HCT116 (cell line): ENCODE measurements around the gene OR6B1. TPM values are rescaled to one million over a fixed set of nuclear protein-coding genes. Genes with fewer than 3 reads are reported as not detected.
A peak's percentile ranks its signal among the peaks of the same experiment; 100 is the strongest.

Source experiments
- ATAC-seq: fragments of 200-7000 bp; cut with Tn5 transposase; 2 replicates; pipeline ENCODE4 v1.9.1; 2020; ENCODE audit warnings: mild to moderate bottlenecking, moderate library complexity
- BruUV-seq: library from RNA; stranded (reverse); fragments of 400-500 nt; replicated peaks from 2 replicates; lab custom pipeline; 2021; lab: Mats Ljungman, UMichigan
- CTCF ChIA-PET: fragments of 300-600 bp; sonication (Branson Sonifier 250); formaldehyde crosslinking; loops from one replicate; lab custom pipeline; 2021; ENCODE audit warnings: antibody characterized with exemption; lab: Charles Lee
- POLR2A ChIA-PET: fragments of 300-600, 350-600 bp; sonication (Branson Sonifier 250); formaldehyde crosslinking; loops from one replicate; lab custom pipeline; 2021; ENCODE audit warnings: antibody characterized with exemption; lab: Charles Lee
- RAD21 ChIA-PET, 2 experiments: fragments of 300-600 bp; sonication (Branson Sonifier 250); formaldehyde crosslinking; loops; one replicate each; lab custom pipeline; 2023; ENCODE audit warnings: low total read pairs in 2 of 2; ENCODE audit not compliant: uncharacterized antibody in 2 of 2, unreplicated experiment in 2 of 2, low non-redundant PET in 1 of 2; lab: Charles Lee
- DNase-seq: peaks from one replicate; pipeline ENCODE4 v3.0.0-alpha.2; 2010; ENCODE audit warnings: low read depth, low spot score
- H2AFZ ChIP-seq: fragments of 200-600 bp; shearing (Covaris generic), sonication (generic); 2 replicates; pipeline ENCODE4 v1.6.1; 2017; ENCODE audit warnings: low read depth, mixed run types, mixed read lengths, antibody characterized with exemption, low read length; ENCODE audit not compliant: poor library complexity, severe bottlenecking
- H3K27ac ChIP-seq: 2 replicates; pipeline ENCODE4 v1.5.1; 2012; ENCODE audit warnings: low read depth, low read length
- H3K27me3 ChIP-seq: fragments of 200-600 bp; sonication (generic); 2 replicates; pipeline ENCODE4 v1.6.1; 2016; ENCODE audit warnings: mixed run types, low read length, mixed read lengths; ENCODE audit not compliant: insufficient read depth
- H3K36me3 ChIP-seq, 2 experiments: fragments of 200-500 bp in 1 of 2; fragments of 200-600 bp in 1 of 2; sonication (Bioruptor generic) in 1 of 2; sonication (generic) in 1 of 2; 2 replicates each; pipeline versions ENCODE4 v1.5.1 to v1.6.1; 2014 to 2016; ENCODE audit warnings: low read length in 2 of 2, inconsistent platforms in 1 of 2, mixed read lengths in 1 of 2, mixed run types in 1 of 2; ENCODE audit not compliant: insufficient read depth in 2 of 2, control insufficient read depth in 1 of 2
- H3K4me1 ChIP-seq, 2 experiments: fragments of 200-600 bp in 1 of 2; sonication (generic) in 1 of 2; 2 replicates each; pipeline versions ENCODE4 v1.5.1 to v1.6.1; 2012 to 2017; ENCODE audit warnings: low read length in 2 of 2, inconsistent platforms in 1 of 2, mild to moderate bottlenecking in 1 of 2, mixed read lengths in 1 of 2, mixed run types in 1 of 2, moderate library complexity in 1 of 2; ENCODE audit not compliant: insufficient read depth in 2 of 2, control insufficient read depth in 1 of 2
- H3K4me2 ChIP-seq: fragments of 200-600 bp; sonication (generic); 2 replicates; pipeline ENCODE4 v1.6.1; 2017; ENCODE audit warnings: mixed run types, low read length, mixed read lengths
- H3K4me3 ChIP-seq, 2 experiments: fragments of 200-600 bp in 1 of 2; sonication (generic) in 1 of 2; replicated peaks in 1 of 2; 2 replicates each; pipeline ENCODE4 v1.5.1; 2011 to 2016; ENCODE audit warnings: low read length in 2 of 2, control low read depth in 1 of 2, low read depth in 1 of 2, mild to moderate bottlenecking in 1 of 2, mixed read lengths in 1 of 2, mixed run types in 1 of 2
- H3K79me2 ChIP-seq: fragments of 200-600 bp; sonication (generic); 2 replicates; pipeline ENCODE4 v1.6.1; 2017; ENCODE audit warnings: mild to moderate bottlenecking, mixed run types, low read length, moderate library complexity, mixed read lengths; ENCODE audit not compliant: insufficient read depth
- H3K9ac ChIP-seq: fragments of 200-600 bp; sonication (generic); 2 replicates; pipeline ENCODE4 v1.6.1; 2016; ENCODE audit warnings: low read length, mixed read lengths
- H3K9me2 ChIP-seq: fragments of 200-600 bp; sonication (generic), shearing (Covaris generic); 2 replicates; pipeline ENCODE4 v1.6.1; 2017; ENCODE audit warnings: mixed run types, mild to moderate bottlenecking, moderate library complexity; ENCODE audit not compliant: insufficient read depth
- H3K9me3 ChIP-seq, 2 experiments: fragments of 200-500 bp in 1 of 2; fragments of 200-600 bp in 1 of 2; sonication (Bioruptor generic) in 1 of 2; sonication (generic) in 1 of 2; 2 replicates each; pipeline ENCODE4 v1.6.1; 2014 to 2017; ENCODE audit warnings: low read length in 2 of 2, mixed read lengths in 2 of 2, inconsistent platforms in 1 of 2, low read depth in 1 of 2, mild to moderate bottlenecking in 1 of 2, mixed run types in 1 of 2, moderate library complexity in 1 of 2; ENCODE audit not compliant: control insufficient read depth in 1 of 2, insufficient read depth in 1 of 2
- H4K20me1 ChIP-seq: fragments of 200-600 bp; sonication (generic), shearing (Covaris generic); 2 replicates; pipeline ENCODE4 v1.6.1; 2017; ENCODE audit warnings: mixed run types, mild to moderate bottlenecking, moderate library complexity; ENCODE audit not compliant: insufficient read depth
- EGR1 ChIP-seq: IDR thresholded peaks from 2 replicates; pipeline ENCODE4 v1.6.1; 2012; ENCODE audit warnings: low read depth
- EZH2 ChIP-seq: fragments of 200-600 bp; sonication (generic); IDR thresholded peaks from 2 replicates; pipeline ENCODE4 v1.6.1; 2017; ENCODE audit warnings: antibody characterized with exemption, mixed run types
- SIN3A ChIP-seq: IDR thresholded peaks from 2 replicates; pipeline ENCODE4 v1.6.1; 2012; ENCODE audit warnings: low read depth
- SP1 ChIP-seq: IDR thresholded peaks from 2 replicates; pipeline ENCODE4 v1.6.1; 2012; ENCODE audit warnings: low read depth
- TCF7L2 ChIP-seq: IDR thresholded peaks from 2 replicates; pipeline ENCODE4 v1.7.0; 2011; ENCODE audit warnings: borderline replicate concordance, inconsistent platforms; ENCODE audit not compliant: insufficient read depth, insufficient read length; ENCODE audit errors: extremely low read depth
- YY1 ChIP-seq: IDR thresholded peaks from 2 replicates; pipeline ENCODE4 v1.6.1; 2011; ENCODE audit warnings: low read length, low read depth, moderate library complexity, mild to moderate bottlenecking; ENCODE audit not compliant: insufficient replicate concordance; ENCODE audit errors: extremely low read depth
- intact Hi-C: fragments of 100-400 bp; cut with micrococcal nuclease; formaldehyde crosslinking; loops from 2 replicates; pipeline ENCODE4 v1.10.0; 2022
- total RNA-seq: library from RNA; stranded (reverse); gene quantifications from one replicate; pipeline ENCODE4 v1.2.1, GENCODE V29; 2021; ENCODE audit not compliant: unreplicated experiment
- TF ChIP-seq, protein P1 (sequence below), 3 experiments: fragments of 200-600 bp in 1 of 3; sonication (generic) in 1 of 3; IDR thresholded peaks in 2 of 3; conservative IDR thresholded peaks in 1 of 3; 2 replicates each; pipeline ENCODE4 v1.5.1; 2012 to 2017; ENCODE audit warnings: low read depth in 2 of 3, low read length in 2 of 3, antibody characterized with exemption in 1 of 3, borderline replicate concordance in 1 of 3, control low read depth in 1 of 3, mild to moderate bottlenecking in 1 of 3, mixed read lengths in 1 of 3, mixed run types in 1 of 3, moderate library complexity in 1 of 3; ENCODE audit not compliant: insufficient read depth in 1 of 3
- TF ChIP-seq, protein P2 (sequence below): IDR thresholded peaks from 2 replicates; pipeline ENCODE4 v1.6.1; 2012
- TF ChIP-seq, protein P3 (sequence below): IDR thresholded peaks from 2 replicates; pipeline ENCODE4 v1.6.1; 2012

OR6B1 gene
- total RNA-seq, 1 experiment from 2014 or later: not detected

DNA sequence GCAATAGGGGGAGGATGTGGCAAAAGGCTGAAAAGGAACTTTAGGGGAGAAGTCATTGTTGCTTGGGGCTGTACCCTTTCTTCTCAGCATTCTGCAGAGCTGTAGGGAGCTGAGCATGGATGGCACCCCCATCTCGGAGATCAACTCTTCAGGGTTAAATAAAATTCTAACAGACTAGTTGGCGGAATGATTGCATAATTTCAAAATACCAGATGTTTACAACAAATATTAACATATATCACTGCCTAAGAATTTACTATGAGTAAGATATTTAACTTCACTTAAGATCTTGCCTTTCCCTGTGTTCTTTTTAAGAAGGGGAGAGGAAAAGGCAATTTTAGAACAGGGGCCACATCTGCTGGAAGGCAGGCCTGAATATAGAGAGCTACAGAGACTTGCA is 46.0 kb upstream of the OR6B1 start:
- H3K36me3 ChIP-seq: no peaks in the 10 kb centered on the region

DNA sequence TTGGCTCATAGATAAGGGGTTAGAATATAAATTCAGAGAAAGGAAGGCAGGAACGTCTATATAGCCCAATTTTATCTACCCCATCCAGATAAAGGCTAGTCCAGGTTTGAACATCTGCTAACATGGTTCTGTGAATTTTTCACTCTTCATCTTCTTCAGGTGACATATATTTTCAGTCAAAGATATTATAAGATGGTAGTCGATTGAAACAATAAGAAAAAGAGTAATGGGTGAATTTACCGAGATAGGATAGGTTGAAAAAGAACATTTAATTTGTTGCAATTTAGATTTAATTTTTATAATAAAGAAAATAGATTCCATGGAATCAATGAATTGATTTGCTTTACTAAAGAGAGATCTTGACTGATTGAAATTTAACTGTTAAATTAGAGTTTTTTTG is 45.6 kb upstream of the OR6B1 start, which contains the start of gene OR2F1:
OR2F1 (plus strand) TSS at position 301 of the 400 bp plus-strand sequence. CDS start 5,127 bp downstream, outside the sequence.
- no peaks in the 10 kb centered on the region for H3K4me1 ChIP-seq
- TF ChIP-seq SIN3A (no peak), SP1 (no peak), EZH2 (no peak), YY1 (no peak), EGR1 (no peak)
- TF ChIP-seq, protein P1, sequence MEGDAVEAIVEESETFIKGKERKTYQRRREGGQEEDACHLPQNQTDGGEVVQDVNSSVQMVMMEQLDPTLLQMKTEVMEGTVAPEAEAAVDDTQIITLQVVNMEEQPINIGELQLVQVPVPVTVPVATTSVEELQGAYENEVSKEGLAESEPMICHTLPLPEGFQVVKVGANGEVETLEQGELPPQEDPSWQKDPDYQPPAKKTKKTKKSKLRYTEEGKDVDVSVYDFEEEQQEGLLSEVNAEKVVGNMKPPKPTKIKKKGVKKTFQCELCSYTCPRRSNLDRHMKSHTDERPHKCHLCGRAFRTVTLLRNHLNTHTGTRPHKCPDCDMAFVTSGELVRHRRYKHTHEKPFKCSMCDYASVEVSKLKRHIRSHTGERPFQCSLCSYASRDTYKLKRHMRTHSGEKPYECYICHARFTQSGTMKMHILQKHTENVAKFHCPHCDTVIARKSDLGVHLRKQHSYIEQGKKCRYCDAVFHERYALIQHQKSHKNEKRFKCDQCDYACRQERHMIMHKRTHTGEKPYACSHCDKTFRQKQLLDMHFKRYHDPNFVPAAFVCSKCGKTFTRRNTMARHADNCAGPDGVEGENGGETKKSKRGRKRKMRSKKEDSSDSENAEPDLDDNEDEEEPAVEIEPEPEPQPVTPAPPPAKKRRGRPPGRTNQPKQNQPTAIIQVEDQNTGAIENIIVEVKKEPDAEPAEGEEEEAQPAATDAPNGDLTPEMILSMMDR (IDR thresholded peaks at IDR 0.05 in 2 of 3, conservative IDR thresholded peaks at IDR 0.05 in 1 of 3; ENCODE audit: borderline replicate concordance in 1 of 3, insufficient read depth in 1 of 3, low read depth in 2 of 3, low read length in 2 of 3): no peak
- TF ChIP-seq, protein P2, sequence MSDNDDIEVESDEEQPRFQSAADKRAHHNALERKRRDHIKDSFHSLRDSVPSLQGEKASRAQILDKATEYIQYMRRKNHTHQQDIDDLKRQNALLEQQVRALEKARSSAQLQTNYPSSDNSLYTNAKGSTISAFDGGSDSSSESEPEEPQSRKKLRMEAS: no peak
- TF ChIP-seq, protein P3, sequence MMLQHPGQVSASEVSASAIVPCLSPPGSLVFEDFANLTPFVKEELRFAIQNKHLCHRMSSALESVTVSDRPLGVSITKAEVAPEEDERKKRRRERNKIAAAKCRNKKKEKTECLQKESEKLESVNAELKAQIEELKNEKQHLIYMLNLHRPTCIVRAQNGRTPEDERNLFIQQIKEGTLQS: no peak
- H3K4me3 ChIP-seq: no peak within 1 kb of the TSS
- no peaks in the 10 kb centered on the region for H4K20me1 ChIP-seq
- DNase-seq (no peak), ATAC-seq (no peak)
- H3K36me3 ChIP-seq: no peaks in the 10 kb centered on the region
- RAD21 ChIA-PET: no interaction called here
- BruUV-seq: no TSS peak
- H3K4me2 ChIP-seq: no peak within 1 kb of the TSS
- no peaks in the 10 kb centered on the region for H3K9me2 ChIP-seq
- H2AFZ ChIP-seq: peak within 1 kb of the TSS; percentile 39
- H3K9me3 ChIP-seq: no peaks in the 10 kb centered on the region
- H3K79me2 ChIP-seq: no peaks in the 10 kb centered on the region
- no peaks in the 10 kb centered on the region for H3K27me3 ChIP-seq
- no peak within 1 kb of the TSS for H3K9ac ChIP-seq
- intact Hi-C loops: no loop called here
- CTCF ChIA-PET: no interaction called here
- POLR2A ChIA-PET: no interaction called here
- no peak within 1 kb of the TSS for H3K27ac ChIP-seq

More for the DNA sequence above, 46.0 kb upstream of the OR6B1 start:
- no peaks in the 10 kb centered on the region for H3K9me3 ChIP-seq
- BruUV-seq: no TSS peak
- H3K9ac ChIP-seq: no peak overlapping the region
- H3K4me3 ChIP-seq: no peak overlapping the region
- H3K27me3 ChIP-seq: no peaks in the 10 kb centered on the region
- H3K79me2 ChIP-seq: no peaks in the 10 kb centered on the region
- CTCF ChIA-PET: no interaction called here
- H3K4me1 ChIP-seq: no peaks in the 10 kb centered on the region
- DNase-seq (no peak), ATAC-seq (no peak)
- H2AFZ ChIP-seq: no peak overlapping the region
- H3K9me2 ChIP-seq: no peaks in the 10 kb centered on the region
- no peaks in the 10 kb centered on the region for H4K20me1 ChIP-seq
- RAD21 ChIA-PET: no interaction called here
- intact Hi-C loops: no loop called here
- H3K4me2 ChIP-seq: no peak overlapping the region
- H3K27ac ChIP-seq: no peak overlapping the region
- no peak for TF ChIP-seq TCF7L2
- POLR2A ChIA-PET: no interaction called here
